Endothelial cell of umbilical vein (primary cell): ENCODE results near the gene XKR3. TPM values are rescaled to one million over a fixed set of nuclear protein-coding genes. Genes with fewer than 3 reads are reported as not detected.

Experiments
- BruUV-seq: library from RNA; stranded (reverse); fragments of 400-500 nt; replicated peaks from 2 replicates; lab custom pipeline; 2021; lab: Mats Ljungman, UMichigan
- CTCF ChIA-PET: fragments of 300-600, 350-600 bp; sonication (Branson Sonifier 250); formaldehyde crosslinking; loops from one replicate; lab custom pipeline; 2021; ENCODE audit warnings: antibody characterized with exemption, inconsistent platforms; lab: Charles Lee
- POLR2A ChIA-PET: fragments of 300-600, 350-600 bp; sonication (Branson Sonifier 250); formaldehyde crosslinking; loops from one replicate; lab custom pipeline; 2021; ENCODE audit warnings: antibody characterized with exemption, inconsistent platforms; lab: Charles Lee
- DNase-seq: peaks from one replicate; pipeline ENCODE4 v3.0.0-alpha.2; 2011; ENCODE audit warnings: low read depth, low spot score
- FAIRE-seq: peaks from 2 replicates; lab custom pipeline; 2011; peaks lifted over from hg19 to GRCh38; lab: Jason Lieb, UNC
- H2AFZ ChIP-seq: 2 replicates; pipeline ENCODE4 v1.6.0; 2012; ENCODE audit warnings: low read depth, low read length, control low read depth, inconsistent platforms
- H3K27ac ChIP-seq: 2 replicates; pipeline ENCODE4 v1.5.1; 2011; ENCODE audit warnings: low read depth, mild to moderate bottlenecking, control low read depth, low read length, moderate library complexity; ENCODE audit not compliant: insufficient read depth
- H3K27me3 ChIP-seq, 2 experiments: 2 replicates each; pipeline versions ENCODE4 v1.6.0 to v1.6.1; 2011; ENCODE audit warnings: low read length in 2 of 2, mixed read lengths in 1 of 2; ENCODE audit not compliant: control insufficient read depth in 2 of 2, insufficient read depth in 2 of 2
- H3K36me3 ChIP-seq, 2 experiments: 2 replicates in 1 of 2; 3 replicates in 1 of 2; pipeline ENCODE4 v1.5.1; 2011; ENCODE audit warnings: low read length in 2 of 2, mild to moderate bottlenecking in 1 of 2, moderate library complexity in 1 of 2; ENCODE audit not compliant: control insufficient read depth in 2 of 2, insufficient read depth in 2 of 2; ENCODE audit errors: extremely low read depth in 1 of 2
- H3K4me1 ChIP-seq: 3 replicates; pipeline ENCODE4 v1.5.1; 2011; ENCODE audit warnings: mild to moderate bottlenecking, low read length; ENCODE audit not compliant: control insufficient read depth, insufficient read depth; ENCODE audit errors: extremely low read depth
- H3K4me2 ChIP-seq: 2 replicates; pipeline ENCODE4 v1.6.1; 2011; ENCODE audit warnings: low read length, control low read depth, mixed read lengths; ENCODE audit not compliant: insufficient read depth
- H3K4me3 ChIP-seq, 3 experiments: fragments of 200-600 bp in 1 of 3; sonication (generic), shearing (Covaris generic) in 1 of 3; replicated peaks in 1 of 3; 2 replicates each; pipeline ENCODE4 v1.5.1; 2011 to 2016; ENCODE audit warnings: control low read depth in 3 of 3, low read length in 3 of 3, mild to moderate bottlenecking in 2 of 3, inconsistent platforms in 1 of 3, low read depth in 1 of 3, moderate library complexity in 1 of 3; ENCODE audit not compliant: insufficient read depth in 1 of 3
- H3K79me2 ChIP-seq: 2 replicates; pipeline ENCODE4 v1.6.0; 2012; ENCODE audit warnings: low read length, inconsistent platforms; ENCODE audit not compliant: control insufficient read depth, insufficient read depth
- H3K9ac ChIP-seq: replicated peaks from 2 replicates; pipeline ENCODE3; 2011; ENCODE audit warnings: low read length, control low read depth; ENCODE audit not compliant: insufficient read depth; ENCODE audit errors: extremely low read depth
- H3K9me1 ChIP-seq: replicated peaks from 3 replicates; pipeline ENCODE4 v1.6.0; 2011; ENCODE audit warnings: mild to moderate bottlenecking, low read length; ENCODE audit not compliant: control insufficient read depth, insufficient read depth; ENCODE audit errors: extremely low read depth
- H3K9me3 ChIP-seq: replicated peaks from 2 replicates; pipeline ENCODE4 v1.5.1; 2012; ENCODE audit warnings: low read length, inconsistent platforms; ENCODE audit not compliant: control insufficient read depth, insufficient read depth
- H4K20me1 ChIP-seq: replicated peaks from 2 replicates; pipeline ENCODE3; 2011; ENCODE audit warnings: mild to moderate bottlenecking, low read length; ENCODE audit not compliant: control insufficient read depth, insufficient read depth; ENCODE audit errors: extremely low read depth
- EZH2 ChIP-seq: IDR thresholded peaks from 2 replicates; pipeline ENCODE4 v1.6.1; 2012; ENCODE audit warnings: borderline replicate concordance, low read depth, mild to moderate bottlenecking, moderate library complexity, low read length, inconsistent platforms; ENCODE audit not compliant: severe bottlenecking
- FOS ChIP-seq: IDR thresholded peaks from 2 replicates; pipeline ENCODE4 v1.6.1; 2011; ENCODE audit warnings: mild to moderate bottlenecking, low read length, moderate library complexity, borderline replicate concordance; ENCODE audit not compliant: insufficient read depth
- GATA2 ChIP-seq: IDR thresholded peaks from 2 replicates; pipeline ENCODE4 v1.7.0; 2011; ENCODE audit warnings: low read depth, mild to moderate bottlenecking, moderate library complexity, mixed read lengths, low read length; ENCODE audit not compliant: insufficient read length, insufficient read depth
- JUN ChIP-seq: IDR thresholded peaks from 2 replicates; pipeline ENCODE4 v1.6.1; 2011; ENCODE audit warnings: borderline replicate concordance, low read depth; ENCODE audit not compliant: insufficient read length, insufficient read depth
- MYC ChIP-seq: IDR thresholded peaks from one replicate; pipeline ENCODE4 v1.6.1; 2011; ENCODE audit warnings: mild to moderate bottlenecking, low read depth, low read length
- POLR2A ChIP-seq: IDR thresholded peaks from 2 replicates; pipeline ENCODE4 v1.6.1; 2012; ENCODE audit warnings: low read depth, mild to moderate bottlenecking, control low read depth, low read length
- POLR2AphosphoS5 ChIP-seq: IDR thresholded peaks from 2 replicates; pipeline ENCODE4 v1.6.1; 2012; ENCODE audit warnings: low read depth, mild to moderate bottlenecking, control low read depth, low read length, moderate library complexity; ENCODE audit not compliant: insufficient read depth
- dilution Hi-C: fragments of 300-500 bp; cut with MboI; formaldehyde crosslinking; loops from one replicate; pipeline ENCODE4 v1.15.0; 2019; ENCODE audit warnings: low sequenced_read_pairs; ENCODE audit not compliant: extremely low pct_ligation_motif_present
- intact Hi-C: fragments of 100-400 bp; cut with micrococcal nuclease; formaldehyde crosslinking; loops from one replicate; pipeline ENCODE4 v1.10.0; 2022
- polyA plus RNA-seq, 4 experiments: library from polyadenylated mRNA; depleted of rRNA in 3 of 4; stranded (reverse) in 3 of 4; unstranded in 1 of 4; fragments of >200 nt; gene quantifications; 2 replicates each; pipeline versions ENCODE4 v1.2.1 to v1.2.3, GENCODE V29; 2011 to 2012; ENCODE audit warnings: missing spikeins in 1 of 4
- total RNA-seq: library from RNA; stranded (reverse); gene quantifications from 2 replicates; pipeline ENCODE4 v1.2.3, GENCODE V29; 2021
- TF ChIP-seq, protein P1 (sequence below), 2 donors: IDR thresholded peaks; 1 replicate in 1 of 2; 2 replicates in 1 of 2; pipeline ENCODE4 v1.5.1; 2011; ENCODE audit warnings: low read length in 2 of 2, mild to moderate bottlenecking in 2 of 2, moderate library complexity in 2 of 2, control low read depth in 1 of 2, inconsistent platforms in 1 of 2, low read depth in 1 of 2; ENCODE audit not compliant: insufficient read depth in 1 of 2; ENCODE audit errors: extremely low read depth in 1 of 2
- TF ChIP-seq, protein P2 (sequence below): IDR thresholded peaks from 2 replicates; pipeline ENCODE4 v1.6.1; 2011; ENCODE audit not compliant: insufficient read depth, insufficient read length

Gene XKR3
- total and polyA plus RNA-seq, 2 donors (not counting 3 experiments of a cell fraction or from before 2014, with no cell fraction given): not detected

DNA sequence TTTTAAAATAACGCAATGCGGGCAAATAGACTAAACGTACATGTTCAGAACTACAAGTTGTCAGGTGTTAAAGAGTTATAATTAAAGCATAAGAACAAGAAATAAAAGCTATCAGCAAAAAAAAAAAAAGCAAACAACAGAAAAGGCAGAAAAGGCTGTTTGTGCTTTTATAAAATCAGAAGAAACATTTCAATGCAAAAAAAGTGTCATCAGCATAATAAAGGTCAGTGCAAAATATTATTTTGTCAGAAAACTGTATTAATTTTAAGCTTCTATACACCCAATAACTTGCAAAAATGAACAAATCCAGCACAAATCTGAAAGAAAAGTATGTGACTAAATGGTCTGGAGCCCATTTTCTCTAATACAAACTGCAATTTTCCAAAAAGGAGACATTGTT, 23.6 kb downstream of the XKR3 start:
- BruUV-seq: no TSS peak
- Histone ChIP-seq H3K9ac (no peak overlapping the region), H3K4me1 (no peaks in the 10 kb centered on the region), H3K79me2 (no peaks in the 10 kb centered on the region), H3K4me3 (no peak overlapping the region), H3K27me3 (no peaks in the 10 kb centered on the region), H3K4me2 (no peak overlapping the region), H3K36me3 (no peaks in the 10 kb centered on the region), H2AFZ (no peak overlapping the region), H3K9me1 (no peaks in the 10 kb centered on the region), H3K9me3 (peaks cover 7% of the 10 kb centered on the region), H3K27ac (no peak overlapping the region), H4K20me1 (no peaks in the 10 kb centered on the region)
- FAIRE-seq (no peak), DNase-seq (no peak)
- dilution Hi-C loops (no loop called here), intact Hi-C loops (no loop called here)
- POLR2A ChIA-PET: no interaction called here
- TF ChIP-seq GATA2 (no peak), FOS (no peak), POLR2AphosphoS5 (no peak), JUN (no peak), MYC (no peak), POLR2A (no peak), EZH2 (no peak)
- TF ChIP-seq, protein P1, sequence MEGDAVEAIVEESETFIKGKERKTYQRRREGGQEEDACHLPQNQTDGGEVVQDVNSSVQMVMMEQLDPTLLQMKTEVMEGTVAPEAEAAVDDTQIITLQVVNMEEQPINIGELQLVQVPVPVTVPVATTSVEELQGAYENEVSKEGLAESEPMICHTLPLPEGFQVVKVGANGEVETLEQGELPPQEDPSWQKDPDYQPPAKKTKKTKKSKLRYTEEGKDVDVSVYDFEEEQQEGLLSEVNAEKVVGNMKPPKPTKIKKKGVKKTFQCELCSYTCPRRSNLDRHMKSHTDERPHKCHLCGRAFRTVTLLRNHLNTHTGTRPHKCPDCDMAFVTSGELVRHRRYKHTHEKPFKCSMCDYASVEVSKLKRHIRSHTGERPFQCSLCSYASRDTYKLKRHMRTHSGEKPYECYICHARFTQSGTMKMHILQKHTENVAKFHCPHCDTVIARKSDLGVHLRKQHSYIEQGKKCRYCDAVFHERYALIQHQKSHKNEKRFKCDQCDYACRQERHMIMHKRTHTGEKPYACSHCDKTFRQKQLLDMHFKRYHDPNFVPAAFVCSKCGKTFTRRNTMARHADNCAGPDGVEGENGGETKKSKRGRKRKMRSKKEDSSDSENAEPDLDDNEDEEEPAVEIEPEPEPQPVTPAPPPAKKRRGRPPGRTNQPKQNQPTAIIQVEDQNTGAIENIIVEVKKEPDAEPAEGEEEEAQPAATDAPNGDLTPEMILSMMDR (IDR thresholded peaks at IDR 0.05; ENCODE audit: extremely low read depth in 1 of 2, insufficient read depth in 1 of 2, low read depth in 1 of 2, low read length in 2 of 2): no peak
- TF ChIP-seq, protein P2, sequence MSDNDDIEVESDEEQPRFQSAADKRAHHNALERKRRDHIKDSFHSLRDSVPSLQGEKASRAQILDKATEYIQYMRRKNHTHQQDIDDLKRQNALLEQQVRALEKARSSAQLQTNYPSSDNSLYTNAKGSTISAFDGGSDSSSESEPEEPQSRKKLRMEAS: no peak
- CTCF ChIA-PET: no interaction called here
